OCI-LY3 (cell line): ENCODE results near the gene PRSS33.

Experiments used
- CTCF ChIP-seq: fragments of 200-600, 300-600 bp; sonication (generic); IDR thresholded peaks from 2 replicates; pipeline ENCODE4 v1.5.1; 2014; ENCODE audit warnings: antibody characterized with exemption, low read length, low read depth
- EZH2phosphoT487 ChIP-seq: fragments of 200-600 bp; shearing (Covaris generic); IDR thresholded peaks from 2 replicates; pipeline ENCODE4 v1.6.1; 2018; ENCODE audit warnings: antibody characterized with exemption, mixed run types, low read depth

GRCh38 chr16:2777903-2778629 lies 9.3 kb downstream of the PRSS33 start:
- TF ChIP-seq CTCF (no peak), EZH2phosphoT487 (no peak)
